GM21360 (cell line): ENCODE results near the gene LIMK1.
"Not testable (repeated sequence)": the region's sequence is repeated elsewhere in the genome, so short reads cannot be mapped to it uniquely, and the experiment has no call there.

Experiments
- ATAC-seq: cut with Tn5 transposase; IDR thresholded peaks from one replicate; pipeline ENCODE4 v1.9.1; 2021; ENCODE audit warnings: mild to moderate bottlenecking, moderate library complexity; ENCODE audit not compliant: unreplicated experiment

Gene LIMK1

DNA sequence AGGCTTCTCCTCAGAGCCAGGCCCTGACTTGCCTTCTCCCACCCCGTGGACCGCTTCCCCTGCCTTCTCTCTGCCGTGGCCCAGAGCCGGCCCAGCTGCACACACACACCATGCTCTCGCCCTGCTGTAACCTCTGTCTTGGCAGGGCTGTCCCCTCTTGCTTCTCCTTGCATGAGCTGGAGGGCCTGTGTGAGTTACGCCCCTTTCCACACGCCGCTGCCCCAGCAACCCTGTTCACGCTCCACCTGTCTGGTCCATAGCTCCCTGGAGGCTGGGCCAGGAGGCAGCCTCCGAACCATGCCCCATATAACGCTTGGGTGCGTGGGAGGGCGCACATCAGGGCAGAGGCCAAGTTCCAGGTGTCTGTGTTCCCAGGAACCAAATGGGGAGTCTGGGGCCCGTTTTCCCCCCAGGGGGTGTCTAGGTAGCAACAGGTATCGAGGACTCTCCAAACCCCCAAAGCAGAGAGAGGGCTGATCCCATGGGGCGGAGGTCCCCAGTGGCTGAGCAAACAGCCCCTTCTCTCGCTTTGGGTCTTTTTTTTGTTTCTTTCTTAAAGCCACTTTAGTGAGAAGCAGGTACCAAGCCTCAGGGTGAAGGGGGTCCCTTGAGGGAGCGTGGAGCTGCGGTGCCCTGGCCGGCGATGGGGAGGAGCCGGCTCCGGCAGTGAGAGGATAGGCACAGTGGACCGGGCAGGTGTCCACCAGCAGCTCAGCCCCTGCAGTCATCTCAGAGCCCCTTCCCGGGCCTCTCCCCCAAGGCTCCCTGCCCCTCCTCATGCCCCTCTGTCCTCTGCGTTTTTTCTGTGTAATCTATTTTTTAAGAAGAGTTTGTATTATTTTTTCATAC, 38.0 kb downstream of the LIMK1 start:
- no peak for ATAC-seq

- not testable (repeated sequence) for ATAC-seq
These were observed 40.3 kb downstream of the LIMK1 start for GRCh38 chr7:74123892-74124291.

DNA sequence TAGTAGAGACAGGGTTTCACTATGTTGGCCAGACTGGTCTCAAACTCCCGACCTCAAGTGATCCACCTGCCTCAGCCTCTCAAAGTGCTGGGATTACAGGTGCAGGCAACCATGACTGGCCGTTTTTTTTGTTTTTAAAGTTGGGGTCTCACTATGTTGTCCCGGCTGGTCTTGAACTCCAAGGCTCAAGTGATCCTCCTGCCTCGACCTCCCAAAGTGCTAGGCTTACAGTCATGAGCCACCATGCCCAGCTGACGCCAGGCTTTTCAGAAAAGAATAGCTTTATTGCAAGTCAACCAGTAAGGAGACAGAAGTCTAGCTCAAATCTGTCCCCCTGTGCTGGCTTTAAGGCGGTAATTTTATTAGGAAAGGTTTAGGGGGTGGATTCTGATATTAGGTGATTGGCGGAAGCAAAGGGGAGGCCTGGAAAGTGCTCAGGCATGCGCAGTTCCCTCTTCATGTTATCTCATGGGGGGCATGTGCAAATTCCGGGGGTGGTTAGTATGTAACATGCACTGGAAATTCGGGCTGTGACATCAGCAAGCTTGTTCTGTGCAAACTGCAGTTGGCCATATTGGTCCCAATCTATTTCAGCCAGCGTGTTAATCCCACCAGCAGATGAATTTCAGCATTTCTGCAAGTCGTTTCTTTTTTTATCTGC, 42.7 kb downstream of the LIMK1 start:
- ATAC-seq, result no peak

- no peak for ATAC-seq
These were observed 46.3 kb downstream of the LIMK1 start for GRCh38 chr7:74129887-74130286.

DNA sequence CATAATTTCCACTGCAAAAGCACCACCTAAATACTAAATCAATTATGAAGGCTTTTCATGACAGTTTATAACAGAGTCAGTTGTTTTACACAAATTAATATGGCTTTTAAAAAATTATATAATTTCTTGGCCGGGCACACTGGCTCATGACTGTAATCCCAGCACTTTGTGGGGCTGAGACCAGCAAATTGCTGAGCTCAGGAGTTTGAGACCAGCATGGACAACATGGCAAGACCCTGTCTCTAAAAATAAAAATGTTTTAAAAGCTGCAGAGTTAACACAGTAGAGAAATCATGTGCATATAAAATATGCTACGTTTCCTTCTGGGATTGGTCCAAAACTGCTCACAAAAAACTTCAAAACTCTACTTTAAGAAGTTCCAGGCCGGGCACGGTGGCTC, 46.9 kb downstream of the LIMK1 start:
- no peak for ATAC-seq

DNA sequence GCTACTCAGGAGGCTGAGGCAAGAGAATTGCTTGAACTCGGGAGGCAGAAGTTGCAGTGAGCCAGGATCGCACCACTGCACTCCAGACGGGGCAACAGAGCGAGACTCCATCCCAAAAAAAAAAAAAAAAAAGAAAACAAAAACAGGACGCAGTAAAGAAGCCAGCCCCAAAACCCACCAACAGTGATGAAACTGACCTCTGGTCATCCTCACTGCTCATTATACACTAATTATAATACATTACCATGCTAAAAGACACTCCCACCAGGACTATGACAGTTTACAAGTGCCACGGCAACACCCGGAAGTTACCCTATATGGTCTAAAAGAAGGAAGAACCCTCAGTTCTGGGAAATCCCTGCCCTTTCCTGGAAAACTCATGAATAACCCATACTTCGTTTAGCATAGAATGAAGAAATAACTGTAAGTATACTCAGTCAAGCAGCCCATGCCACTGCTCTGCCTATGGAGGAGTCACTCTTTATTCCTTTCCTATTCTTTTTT, 50.6 kb downstream of the LIMK1 start:
- no peak for ATAC-seq

DNA sequence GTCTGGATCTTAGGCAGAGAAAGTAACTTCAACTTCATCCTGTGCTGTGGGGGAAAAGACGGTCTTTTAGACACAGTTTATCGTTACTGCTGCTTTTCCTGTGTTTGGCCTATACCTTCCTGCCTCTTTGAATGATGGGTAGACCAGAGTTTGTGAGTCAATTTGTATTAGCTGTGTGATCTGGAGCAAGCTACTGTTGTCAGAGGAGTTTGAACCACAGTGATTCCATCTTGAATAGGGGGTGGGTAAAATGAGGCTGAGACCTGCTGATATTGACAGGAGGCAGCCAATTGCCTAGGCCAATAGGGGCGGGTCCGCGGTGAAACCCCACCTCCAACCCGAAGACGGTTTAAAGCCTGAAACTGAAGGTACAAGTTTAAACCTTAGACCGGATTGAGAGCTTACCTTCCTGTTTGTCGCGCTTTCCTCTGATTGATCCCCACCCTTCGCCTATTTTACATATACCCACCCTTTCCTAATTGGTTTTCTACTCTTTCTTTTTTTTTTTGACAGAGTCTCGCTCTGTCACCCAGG, 54.8 kb downstream of the LIMK1 start:
- ATAC-seq, result no peak

DNA sequence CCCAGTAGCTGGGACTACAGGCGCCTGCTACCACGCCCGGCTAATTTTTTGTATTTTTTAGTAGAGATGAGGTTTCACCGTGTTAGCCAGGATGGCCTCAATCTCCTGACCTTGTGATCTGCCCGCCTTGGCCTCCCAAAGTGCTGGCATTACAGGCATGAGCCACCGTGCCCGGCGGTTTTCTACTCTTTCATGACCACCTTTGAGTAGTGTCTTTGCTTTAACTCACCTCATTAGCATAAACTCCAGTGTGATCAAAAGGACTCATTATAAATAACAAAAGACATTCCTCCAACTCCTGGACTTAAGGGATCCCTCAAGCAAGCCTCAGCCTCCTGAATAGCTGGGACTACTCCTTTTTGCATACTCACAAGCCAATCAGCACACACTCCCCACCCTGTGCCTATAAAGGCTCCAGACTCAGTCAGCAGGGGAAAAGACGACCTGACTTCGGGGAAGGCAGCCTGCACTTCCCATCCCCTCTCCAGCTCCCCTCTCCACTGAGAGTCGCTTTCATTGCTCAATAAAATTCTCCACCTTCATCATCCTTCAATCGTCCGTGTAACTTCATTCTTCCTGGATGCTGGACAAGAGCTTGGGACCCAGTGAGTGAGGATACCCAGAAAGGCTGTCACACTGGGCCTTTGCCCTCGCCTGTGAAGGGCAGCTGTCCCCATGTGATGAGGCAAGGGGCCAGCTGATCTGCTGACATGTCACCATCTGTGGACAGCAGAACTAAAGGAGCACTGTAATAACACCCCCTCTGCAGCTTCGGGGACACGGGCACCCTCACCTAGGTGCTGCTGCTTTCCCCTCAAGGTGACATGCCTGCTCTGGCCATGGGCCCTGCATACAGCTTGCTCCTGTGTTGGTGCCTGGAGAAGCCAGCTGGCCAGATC, 55.6 kb downstream of the LIMK1 start:
- ATAC-seq, result no peak

GRCh38 chr7:74141705-74142104, 58.1 kb downstream of the LIMK1 start:
- ATAC-seq, result no peak

- no peak for ATAC-seq
These were observed 59.8 kb downstream of the LIMK1 start for GRCh38 chr7:74143383-74143782.

DNA sequence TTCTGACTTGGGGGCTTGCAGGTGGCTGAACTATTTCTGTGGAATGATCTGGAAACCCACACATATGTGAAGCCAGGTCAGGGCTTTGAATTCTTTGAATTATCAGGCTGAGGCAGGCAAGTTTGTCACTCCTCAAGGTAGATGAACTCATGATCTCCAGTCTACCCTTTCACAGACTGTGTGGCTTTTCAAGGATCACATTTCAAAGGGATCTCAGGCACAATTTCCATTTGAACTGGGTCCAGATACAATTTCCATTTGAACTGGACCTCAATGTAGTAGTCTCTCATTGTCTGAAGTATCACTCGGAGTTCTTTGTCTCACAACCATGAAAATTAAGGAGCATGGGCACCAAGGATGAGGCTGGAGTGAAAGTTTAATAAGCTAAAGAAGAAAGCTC, 64.9 kb downstream of the LIMK1 start:
- no peak for ATAC-seq

DNA sequence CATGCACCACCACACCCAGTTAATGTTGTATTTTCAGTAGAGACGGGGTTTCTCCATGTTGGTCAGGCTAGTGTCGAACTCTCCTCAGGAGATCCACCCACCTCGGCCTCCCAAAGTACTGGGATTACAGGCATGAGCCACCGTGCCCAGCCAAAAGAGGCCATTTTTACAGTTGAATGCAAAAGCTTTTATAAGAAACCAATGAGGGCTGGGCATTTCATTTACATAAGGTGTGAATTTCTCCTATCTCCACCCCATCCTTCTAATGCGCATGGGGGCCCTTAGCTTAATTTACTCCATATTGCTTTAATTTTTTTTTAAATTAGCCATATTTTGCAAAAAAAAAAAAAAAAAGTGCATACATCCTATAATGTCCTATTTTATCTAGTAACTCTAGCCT, 65.5 kb downstream of the LIMK1 start:
- no peak for ATAC-seq

DNA sequence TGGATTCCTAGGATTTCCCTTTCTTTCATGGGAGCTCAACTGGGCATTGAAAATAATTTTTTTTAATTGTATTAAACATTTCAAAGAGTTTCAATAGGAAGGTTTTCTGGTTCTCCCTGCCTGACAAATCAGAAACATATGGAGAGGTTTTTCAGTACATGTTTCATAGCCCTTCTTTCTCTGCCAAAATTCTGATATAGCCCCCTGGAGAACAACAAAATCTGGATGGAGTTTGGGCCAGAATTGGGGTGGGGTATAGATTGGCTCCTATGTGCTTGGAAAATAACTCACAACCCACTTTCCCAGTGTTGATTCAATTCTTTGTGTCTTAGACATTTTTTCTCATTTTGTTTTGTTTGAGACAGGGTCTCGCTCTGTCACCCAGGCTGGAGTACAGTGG, 66.0 kb downstream of the LIMK1 start:
- no peak for ATAC-seq

GRCh38 chr7:74153736-74154135, 70.1 kb downstream of the LIMK1 start:
- no peak for ATAC-seq

- no peak for ATAC-seq
These were observed 72.3 kb downstream of the LIMK1 start for GRCh38 chr7:74155810-74156395.

GRCh38 chr7:74157605-74158004, 74.0 kb downstream of the LIMK1 start:
- ATAC-seq, result no peak

DNA sequence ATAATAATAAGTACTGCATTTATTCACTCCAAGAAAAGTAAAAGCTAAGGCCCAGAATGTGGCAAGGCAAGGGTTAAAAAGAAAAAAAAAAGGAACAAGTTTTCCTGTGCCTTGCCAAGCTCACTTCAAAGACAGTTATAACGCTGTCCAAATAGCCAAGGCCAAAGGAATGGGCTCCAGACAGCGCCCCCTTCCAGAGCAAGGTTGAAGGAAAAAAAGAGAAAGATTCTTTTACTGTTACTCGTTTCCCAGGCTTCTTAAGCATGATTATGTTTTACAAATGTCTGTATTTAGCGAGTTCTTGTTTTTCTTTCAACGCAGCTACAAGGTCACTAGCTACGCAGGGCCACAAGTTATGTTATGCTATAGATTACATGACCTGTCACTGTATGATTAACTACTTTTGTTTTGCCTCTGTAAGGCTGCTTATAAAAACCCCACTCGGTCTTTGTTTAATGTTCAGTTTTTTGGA, 81.4 kb downstream of the LIMK1 start:
- no peak for ATAC-seq

DNA sequence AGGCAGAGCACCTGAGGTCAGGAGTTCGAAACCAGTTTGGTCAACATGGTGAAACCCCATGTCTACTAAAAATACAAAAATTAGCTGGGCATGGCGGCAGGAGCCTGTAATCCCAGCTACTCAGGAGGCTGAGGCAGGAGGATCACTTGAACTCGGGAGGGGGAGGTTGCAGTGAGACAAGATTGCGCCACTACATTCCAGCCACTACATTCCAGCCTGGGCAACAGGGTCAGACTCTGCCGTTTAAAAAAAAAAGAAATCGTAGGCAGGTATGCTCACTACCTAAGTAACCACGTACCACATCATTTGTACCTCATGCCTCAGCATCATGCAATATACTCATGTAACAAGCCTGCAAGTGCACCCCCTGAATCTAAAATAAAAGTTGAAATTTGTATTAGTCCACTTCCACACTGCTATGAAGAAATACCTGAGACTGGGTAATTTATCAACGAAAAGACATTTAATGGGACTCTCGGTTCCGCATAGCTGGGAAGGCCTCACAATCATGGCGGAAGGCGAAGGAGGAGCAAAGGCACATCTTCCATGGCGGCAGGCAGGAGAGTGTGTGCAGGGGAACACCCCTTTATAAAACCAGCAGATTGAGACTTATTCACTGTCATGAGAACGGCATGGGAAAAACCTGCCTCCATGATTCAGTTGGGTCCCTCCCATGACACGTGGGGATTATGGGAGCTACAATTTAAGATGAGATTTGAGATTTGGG, 82.4 kb downstream of the LIMK1 start:
- no peak for ATAC-seq

DNA sequence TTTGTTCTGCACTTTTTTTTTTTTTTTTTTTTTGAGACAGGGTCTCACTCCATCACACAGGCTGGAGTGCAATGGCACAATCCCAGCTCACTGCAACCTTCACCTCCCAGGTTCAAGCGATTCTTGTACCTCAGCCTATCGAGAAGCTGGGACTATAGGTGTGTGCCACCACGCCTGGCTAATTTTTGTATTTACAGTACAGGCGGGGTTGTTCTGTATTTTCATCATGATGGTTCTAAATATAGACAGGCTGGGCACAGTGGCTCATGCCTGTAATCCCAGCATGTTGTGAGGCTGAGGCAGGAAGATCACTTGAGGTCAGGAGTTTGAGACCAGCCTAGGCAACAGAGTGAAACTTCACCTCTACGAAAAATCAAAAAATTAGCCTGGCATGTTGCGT, 83.7 kb downstream of the LIMK1 start:
- ATAC-seq, result not testable (repeated sequence)
